H1 (cell line): ENCODE results near the gene EOLA1. TPM values are rescaled to one million over a fixed set of nuclear protein-coding genes. Genes with fewer than 3 reads are reported as not detected.
"Not testable (repeated sequence)": the region's sequence is repeated elsewhere in the genome, so short reads cannot be mapped to it uniquely, and the experiment has no call there.

Source experiments
- CTCF ChIA-PET: fragments of 300-600 bp; sonication (Branson Sonifier 250); formaldehyde crosslinking; loops from one replicate; lab custom pipeline; 2021; ENCODE audit not compliant: partially characterized antibody; lab: Charles Lee
- POLR2A ChIA-PET: fragments of 300-600 bp; sonication (Branson Sonifier 250); formaldehyde crosslinking; loops from one replicate; lab custom pipeline; 2021; ENCODE audit warnings: inconsistent platforms; ENCODE audit not compliant: partially characterized antibody; lab: Charles Lee
- DNase-seq, 2 experiments: peaks; one replicate each; pipeline versions ENCODE4 v3.0.0 to v3.0.0-alpha.2; 2010 to 2022; ENCODE audit warnings: low spot score in 2 of 2, low read depth in 1 of 2, mixed read lengths in 1 of 2
- FAIRE-seq: peaks from 2 replicates; lab custom pipeline; 2011; peaks lifted over from hg19 to GRCh38; lab: Jason Lieb, UNC
- H2AFZ ChIP-seq: 2 replicates; pipeline ENCODE4 v1.8.1; 2012; ENCODE audit warnings: low read length, inconsistent platforms
- H2AK5ac ChIP-seq: 2 replicates; pipeline ENCODE4 v1.6.1; 2013; ENCODE audit warnings: low read depth, low read length
- H2BK120ac ChIP-seq: replicated peaks from 2 replicates; pipeline ENCODE3; 2013; ENCODE audit warnings: low read depth, low read length, inconsistent platforms
- H2BK12ac ChIP-seq: 2 replicates; pipeline ENCODE4 v1.6.1; 2013; ENCODE audit warnings: low read depth, low read length
- H2BK15ac ChIP-seq: 2 replicates; pipeline ENCODE4 v1.6.1; 2013; ENCODE audit warnings: low read length
- H2BK20ac ChIP-seq: 2 replicates; pipeline ENCODE4 v1.6.1; 2013; ENCODE audit warnings: low read length
- H2BK5ac ChIP-seq: 2 replicates; pipeline ENCODE4 v1.6.1; 2013; ENCODE audit warnings: low read depth, low read length
- H3K14ac ChIP-seq: 2 replicates; pipeline ENCODE4 v1.6.1; 2013; ENCODE audit warnings: inconsistent platforms; ENCODE audit not compliant: insufficient read length
- H3K18ac ChIP-seq: 2 replicates; pipeline ENCODE4 v1.6.1; 2013; ENCODE audit warnings: low read length; ENCODE audit errors: extremely low read depth
- H3K23ac ChIP-seq: 2 replicates; pipeline ENCODE4 v1.6.1; 2013; ENCODE audit warnings: inconsistent platforms; ENCODE audit not compliant: insufficient read length
- H3K23me2 ChIP-seq: 2 replicates; pipeline ENCODE4 v1.6.1; 2013; ENCODE audit warnings: low read depth, low read length
- H3K27ac ChIP-seq: 2 replicates; pipeline ENCODE4 v1.6.1; 2011; ENCODE audit warnings: low read depth, low read length, inconsistent platforms
- H3K27me3 ChIP-seq, 4 experiments: replicated peaks in 1 of 4; 1 replicate in 1 of 4; 2 replicates in 3 of 4; pipeline versions ENCODE4 v1.6.1 to v1.8.1; 2011 to 2013; ENCODE audit warnings: low read length in 3 of 4, mild to moderate bottlenecking in 3 of 4, inconsistent platforms in 2 of 4, mixed read lengths in 2 of 4, moderate library complexity in 1 of 4; ENCODE audit not compliant: control insufficient read depth in 3 of 4, insufficient read depth in 3 of 4; ENCODE audit errors: extremely low read depth in 1 of 4
- H3K36me3 ChIP-seq, 4 experiments: 2 replicates each; pipeline versions ENCODE4 v1.6.1 to v1.8.1; 2011 to 2013; ENCODE audit warnings: mild to moderate bottlenecking in 4 of 4, low read length in 3 of 4, moderate library complexity in 2 of 4, control low read depth in 1 of 4, inconsistent platforms in 1 of 4; ENCODE audit not compliant: insufficient read depth in 4 of 4, control insufficient read depth in 2 of 4
- H3K4ac ChIP-seq: replicated peaks from 2 replicates; pipeline ENCODE3; 2013; ENCODE audit warnings: low read length, low read depth, mixed read lengths, inconsistent platforms; ENCODE audit not compliant: insufficient read length
- H3K4me1 ChIP-seq, 4 experiments: replicated peaks in 1 of 4; 1 replicate in 1 of 4; 2 replicates in 3 of 4; pipeline versions ENCODE4 v1.6.1 to v1.8.1; 2011 to 2013; ENCODE audit warnings: low read length in 3 of 4, inconsistent platforms in 2 of 4, mixed read lengths in 1 of 4; ENCODE audit not compliant: insufficient read depth in 4 of 4, control insufficient read depth in 3 of 4
- H3K4me2 ChIP-seq, 2 experiments: 2 replicates each; pipeline versions ENCODE4 v1.6.1 to v1.8.1; 2011 to 2013; ENCODE audit warnings: low read depth in 2 of 2, low read length in 2 of 2, control low read depth in 1 of 2, inconsistent platforms in 1 of 2, mild to moderate bottlenecking in 1 of 2; ENCODE audit not compliant: insufficient read depth in 1 of 2
- H3K4me3 ChIP-seq, 4 experiments: fragments of 200-600, 300-600 bp in 1 of 4; sonication (generic), shearing (Covaris generic), sonication (Bioruptor Twin) in 1 of 4; 2 replicates each; pipeline versions ENCODE4 v1.5.1 to v1.8.1; 2011 to 2016; ENCODE audit warnings: low read length in 4 of 4, low read depth in 3 of 4, control low read depth in 2 of 4, inconsistent platforms in 2 of 4, mild to moderate bottlenecking in 2 of 4, mixed read lengths in 1 of 4, moderate library complexity in 1 of 4; ENCODE audit not compliant: insufficient read depth in 2 of 4; ENCODE audit errors: extremely low read depth in 1 of 4
- H3K56ac ChIP-seq: replicated peaks from 2 replicates; pipeline ENCODE3; 2013; ENCODE audit warnings: low read depth, mild to moderate bottlenecking, mixed read lengths, low read length, inconsistent platforms; ENCODE audit not compliant: insufficient read length
- H3K79me1 ChIP-seq: 2 replicates; pipeline ENCODE4 v1.6.1; 2013; ENCODE audit warnings: low read depth, low read length, control low read depth
- H3K79me2 ChIP-seq, 2 experiments: 2 replicates each; pipeline versions ENCODE4 v1.6.1 to v1.8.1; 2012 to 2013; ENCODE audit warnings: low read length in 2 of 2, mild to moderate bottlenecking in 2 of 2, inconsistent platforms in 1 of 2; ENCODE audit not compliant: insufficient read depth in 2 of 2, control insufficient read depth in 1 of 2
- H3K9ac ChIP-seq, 4 experiments: replicated peaks in 1 of 4; 1 replicate in 1 of 4; 2 replicates in 3 of 4; pipeline versions ENCODE4 v1.6.1 to v1.8.1; 2011 to 2013; ENCODE audit warnings: low read depth in 3 of 4, low read length in 3 of 4, control low read depth in 2 of 4, mild to moderate bottlenecking in 2 of 4, moderate library complexity in 2 of 4, inconsistent platforms in 1 of 4; ENCODE audit errors: extremely low read depth in 1 of 4
- H3K9me3 ChIP-seq, 2 experiments: 2 replicates each; pipeline versions ENCODE4 v1.6.1 to v1.8.1; 2012 to 2013; ENCODE audit warnings: mild to moderate bottlenecking in 2 of 2, moderate library complexity in 2 of 2, control low read depth in 1 of 2, inconsistent platforms in 1 of 2, low read depth in 1 of 2, low read length in 1 of 2, mixed read lengths in 1 of 2; ENCODE audit not compliant: insufficient read depth in 2 of 2
- H4K20me1 ChIP-seq, 2 experiments: replicated peaks in 1 of 2; 2 replicates each; pipeline versions ENCODE3 to v1.8.1; 2011 to 2013; ENCODE audit warnings: inconsistent platforms in 2 of 2, low read length in 2 of 2, mild to moderate bottlenecking in 1 of 2; ENCODE audit not compliant: insufficient read depth in 2 of 2, control insufficient read depth in 1 of 2
- H4K5ac ChIP-seq: 2 replicates; pipeline ENCODE4 v1.6.1; 2013; ENCODE audit warnings: low read length, low read depth, mixed read lengths, inconsistent platforms; ENCODE audit not compliant: insufficient read length
- H4K8ac ChIP-seq: 2 replicates; pipeline ENCODE4 v1.8.0; 2013; ENCODE audit warnings: mild to moderate bottlenecking, moderate library complexity, low read length, inconsistent platforms; ENCODE audit not compliant: insufficient read depth; ENCODE audit errors: extremely low read depth
- H4K91ac ChIP-seq: replicated peaks from 2 replicates; pipeline ENCODE3; 2013; ENCODE audit warnings: low read length, mixed read lengths, inconsistent platforms; ENCODE audit not compliant: insufficient read length
- WGBS, 2 experiments: shearing (Covaris generic) in 1 of 2; methylation state at CpG; one replicate each; pipeline versions ENCODE4 v1.1.6 to v1.1.7; 2013 to 2015; ENCODE audit warnings: low lambda C conversion rate in 2 of 2, mixed read lengths in 2 of 2, inconsistent platforms in 1 of 2, low coverage in 1 of 2, missing lambda C conversion rate in 1 of 2; ENCODE audit not compliant: insufficient replicate concordance in 2 of 2, insufficient coverage in 1 of 2, insufficient read length in 1 of 2; ENCODE audit errors: extremely low coverage in 1 of 2, missing lambda C conversion rate in 1 of 2; 5-methylcytosine and 5-hydroxymethylcytosine counted together
- polyA plus RNA-seq, 7 experiments: library from polyadenylated mRNA; depleted of rRNA in 3 of 7; stranded (reverse) in 5 of 7; unstranded in 2 of 7; fragments of >200 nt in 5 of 7; fragments of 200-250 nt in 2 of 7; gene quantifications; 1 replicate in 5 of 7; 2 replicates in 1 of 7; 4 replicates in 1 of 7; pipeline versions ENCODE4 v1.2.1 to v1.2.3, GENCODE V29; 2011 to 2013; ENCODE audit warnings: missing spikeins in 2 of 7, mixed read lengths in 2 of 7
- total RNA-seq: library from RNA; stranded (reverse); fragmentation: NEBNext Ultra II Directional; extraction: Animal tissue kit (Norgen Biotek cat#: 25700); gene quantifications from 2 replicates; pipeline ENCODE4 v1.2.1, GENCODE V29; 2021

EOLA1 gene
- total and polyA plus RNA-seq, 2 of the 8 experiments (the other 6 are each of a cell fraction or from before 2014, with no cell fraction given) = 5.4 to 7.6 TPM

- H4K8ac ChIP-seq, H4K5ac ChIP-seq, H3K4me1 ChIP-seq, POLR2A ChIA-PET, H3K23me2 ChIP-seq, CTCF ChIA-PET, H2AFZ ChIP-seq, H3K56ac ChIP-seq, H3K79me2 ChIP-seq, H3K4ac ChIP-seq, H2BK20ac ChIP-seq, H2AK5ac ChIP-seq, H3K27me3 ChIP-seq, H2BK15ac ChIP-seq, H4K91ac ChIP-seq, H3K4me2 ChIP-seq, H3K18ac ChIP-seq, H2BK12ac ChIP-seq, H3K4me3 ChIP-seq, H3K9me3 ChIP-seq, H3K36me3 ChIP-seq, H2BK5ac ChIP-seq, H3K27ac ChIP-seq, H3K23ac ChIP-seq, DNase-seq, H3K9ac ChIP-seq, H3K79me1 ChIP-seq, H3K14ac ChIP-seq, H4K20me1 ChIP-seq, H2BK120ac ChIP-seq, FAIRE-seq: not testable (repeated sequence)
- WGBS, 2 experiments = 100% methylated on average over 1 of the region's 1 CpG; no CpG with 5 or more reads in 1 of the 2 experiments
These were observed 6.2 kb downstream of the EOLA1 start for GRCh38 chrX:149546962-149547361.

- H3K56ac ChIP-seq, H3K27me3 ChIP-seq, H3K27ac ChIP-seq, H2BK15ac ChIP-seq, H4K5ac ChIP-seq, CTCF ChIA-PET, H3K9me3 ChIP-seq, H3K4me1 ChIP-seq, POLR2A ChIA-PET, H4K20me1 ChIP-seq, H2BK120ac ChIP-seq, H2BK20ac ChIP-seq, H3K4ac ChIP-seq, H4K91ac ChIP-seq, H3K79me1 ChIP-seq, H3K36me3 ChIP-seq, H4K8ac ChIP-seq, H3K23ac ChIP-seq, H3K23me2 ChIP-seq, H3K9ac ChIP-seq, H3K79me2 ChIP-seq, H2BK5ac ChIP-seq, H2AFZ ChIP-seq, H2AK5ac ChIP-seq, DNase-seq, H3K14ac ChIP-seq, H2BK12ac ChIP-seq, H3K18ac ChIP-seq, H3K4me3 ChIP-seq, H3K4me2 ChIP-seq: not testable (repeated sequence)
- no CpG with 5 or more reads among the region's 3 CpGs for WGBS, 2 experiments
- peak; percentile 28 for FAIRE-seq
These were observed 7.0 kb downstream of the EOLA1 start for GRCh38 chrX:149547782-149548181.
